GM18858 (cell line): Measurements from ENCODE around the gene PAX3.

Experiments
- ATAC-seq: cut with Tn5 transposase; IDR thresholded peaks from one replicate; pipeline ENCODE4 v1.9.1; 2021; ENCODE audit not compliant: unreplicated experiment

Gene PAX3

DNA sequence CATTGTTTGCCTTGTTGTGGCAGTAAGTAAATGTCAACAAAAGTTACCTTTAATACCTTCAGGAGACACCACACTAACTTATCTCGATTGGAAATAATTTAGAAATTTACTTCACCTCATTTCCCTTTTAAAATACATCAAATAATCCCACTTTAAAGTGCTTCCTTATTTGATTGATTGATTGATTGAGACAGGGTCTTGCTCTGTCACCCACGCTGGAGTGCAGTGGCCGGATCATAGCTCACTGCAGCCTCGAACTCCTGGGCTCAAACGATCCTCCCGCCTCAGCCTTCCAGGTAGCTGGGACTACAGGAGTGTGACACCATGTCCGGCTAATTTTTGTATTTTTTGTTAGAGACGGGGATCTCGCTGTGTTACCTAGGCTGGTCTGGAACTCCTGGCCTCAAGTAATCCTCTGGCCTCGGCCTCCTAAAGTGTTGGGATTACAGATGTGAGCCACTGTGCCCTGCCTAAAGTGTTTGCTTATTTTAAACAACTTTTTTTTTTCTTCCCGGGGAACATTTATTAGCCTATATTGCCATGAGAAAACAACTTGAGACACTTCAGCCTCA, 12.0 kb upstream of the PAX3 start:
- ATAC-seq, result no peak

DNA sequence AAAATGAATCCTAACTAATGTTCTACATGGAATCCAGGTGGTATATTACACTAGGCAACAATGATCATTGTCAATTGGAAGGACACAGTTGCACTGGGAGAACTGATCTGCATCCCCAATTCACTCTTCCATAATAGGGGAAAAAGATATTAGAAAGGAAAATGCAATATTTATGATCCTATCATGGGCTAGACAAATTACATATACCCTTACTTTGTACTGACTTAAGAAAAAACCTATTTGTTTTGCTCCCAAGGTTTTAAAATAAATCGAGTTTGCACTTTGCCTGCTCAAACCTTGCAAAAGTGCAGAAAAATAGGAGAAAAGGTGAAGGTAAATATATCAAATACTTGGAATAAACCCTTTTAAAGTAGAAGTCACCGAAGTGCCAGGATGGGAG, 11.0 kb upstream of the PAX3 start:
- ATAC-seq, result no peak

DNA sequence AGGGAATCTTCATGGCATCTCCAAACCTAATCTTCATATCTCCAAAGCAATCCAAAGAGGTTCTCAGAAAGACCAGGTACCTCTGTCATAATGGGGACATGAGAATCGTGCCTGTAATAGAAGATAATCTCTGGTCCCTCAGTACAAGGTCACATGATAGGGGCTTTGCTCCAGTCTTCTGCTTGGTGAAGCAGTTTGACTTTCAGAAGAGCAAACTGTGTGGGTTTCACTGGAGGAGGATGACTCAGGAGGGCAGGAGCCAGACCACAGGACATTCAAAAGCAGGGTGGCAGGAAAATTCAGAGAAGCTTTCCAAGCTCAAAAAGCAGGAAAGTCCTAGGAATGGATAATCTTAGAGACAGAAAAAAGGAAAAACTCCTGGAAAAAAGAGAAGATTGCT, 10.6 kb upstream of the PAX3 start:
- no peak for ATAC-seq

DNA sequence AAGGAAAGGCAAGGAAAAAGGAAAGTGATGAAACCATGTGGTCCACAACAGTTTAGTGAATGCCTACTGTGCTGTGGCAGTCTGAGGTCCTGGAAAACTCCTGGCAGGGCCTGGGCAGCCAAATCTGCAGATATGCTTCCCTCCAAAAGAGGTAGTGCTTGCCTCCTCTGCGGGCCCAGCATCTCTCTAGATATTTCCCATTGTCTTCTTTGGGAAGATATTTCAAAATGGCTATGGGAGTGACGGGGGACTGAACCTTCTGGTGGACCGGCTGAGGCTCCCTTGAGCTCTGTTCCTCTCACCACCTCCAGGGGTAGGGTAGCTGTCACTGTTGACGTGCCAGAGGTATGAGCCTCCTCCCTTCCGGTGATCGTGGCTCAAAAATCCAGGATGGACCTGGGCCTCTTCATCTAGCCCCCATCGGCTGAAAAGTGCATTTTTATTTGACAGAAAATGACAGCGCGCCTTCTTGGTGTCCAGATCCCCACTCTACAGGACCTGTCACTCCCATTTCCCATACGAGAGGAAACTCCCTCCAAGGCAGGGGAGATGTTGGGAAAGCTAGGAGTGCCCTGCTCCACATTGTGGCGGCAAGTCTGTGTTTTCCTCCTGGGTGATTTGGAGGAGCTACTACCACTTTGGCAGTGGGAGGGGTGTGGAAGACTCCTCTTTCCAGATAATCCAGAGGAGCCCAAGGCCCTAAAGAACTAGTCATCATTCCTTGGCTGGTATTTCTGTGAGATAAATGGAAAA, 9.4 kb upstream of the PAX3 start:
- ATAC-seq, result no peak

DNA sequence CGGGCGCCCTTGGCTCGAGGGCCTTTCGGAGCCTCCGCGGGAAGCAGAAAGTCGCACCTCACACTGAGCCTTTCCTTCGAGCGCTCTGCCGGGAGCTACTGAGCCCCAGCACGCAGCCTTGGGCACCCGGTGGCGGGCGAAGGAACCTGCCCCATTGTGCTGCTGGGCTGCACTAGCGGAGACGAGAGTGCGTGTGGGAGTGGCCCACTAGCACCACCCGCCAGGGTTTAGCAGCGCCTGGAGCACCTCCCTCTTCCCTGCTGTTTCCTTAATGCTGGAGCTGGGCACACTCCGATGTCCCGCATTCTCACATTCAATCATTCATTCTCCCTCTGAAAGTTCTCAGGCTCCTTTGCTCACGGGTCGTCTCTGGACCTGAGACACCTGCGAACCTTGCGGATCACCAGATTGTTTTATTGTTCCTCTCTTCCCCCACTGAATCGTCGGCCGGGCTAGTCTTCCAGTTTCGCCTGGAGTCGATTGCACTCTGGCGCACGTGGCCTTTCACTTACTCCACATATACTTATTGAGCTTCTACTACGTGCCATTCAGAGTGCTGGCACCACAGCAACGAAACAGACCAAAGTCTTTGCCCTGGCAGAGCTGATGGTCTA, 8.5 kb upstream of the PAX3 start:
- ATAC-seq, result no peak

DNA sequence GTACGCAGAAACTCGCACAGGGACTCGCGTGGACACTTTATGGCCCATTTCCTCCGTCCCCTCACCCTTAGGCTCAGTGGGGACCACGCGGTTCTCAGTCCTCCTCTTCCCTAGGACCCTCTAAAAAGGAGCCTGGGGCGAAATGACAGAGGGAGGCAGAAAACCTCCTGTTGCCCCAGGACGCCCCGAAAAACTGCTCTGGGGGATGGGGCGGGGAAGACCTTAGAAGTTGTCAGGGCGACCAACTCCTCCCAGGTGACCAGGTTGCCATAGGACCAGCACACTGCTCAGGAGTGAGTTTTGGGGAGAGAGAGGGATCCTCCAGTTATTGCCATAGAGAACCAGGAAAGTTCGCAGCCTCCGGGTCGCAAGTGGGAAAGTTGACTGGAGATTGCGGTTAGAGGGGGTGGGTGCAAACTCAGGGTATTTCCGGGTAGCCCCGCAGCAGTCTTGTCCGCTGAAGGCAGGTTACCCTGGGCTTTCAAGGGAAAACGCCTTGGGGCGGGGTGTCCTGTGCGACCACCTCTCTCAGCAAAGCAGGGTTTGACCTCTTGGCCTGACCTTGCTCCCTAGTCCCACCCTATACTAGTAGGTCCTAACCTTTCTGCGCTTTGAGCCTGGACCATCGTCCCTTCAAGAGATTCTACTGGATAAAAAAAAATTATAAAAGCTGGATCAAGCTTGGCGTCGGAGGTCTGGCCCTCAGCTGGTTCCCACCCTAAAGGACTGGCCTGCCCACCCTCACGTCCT, 7.8 kb upstream of the PAX3 start:
- ATAC-seq, result no peak

DNA sequence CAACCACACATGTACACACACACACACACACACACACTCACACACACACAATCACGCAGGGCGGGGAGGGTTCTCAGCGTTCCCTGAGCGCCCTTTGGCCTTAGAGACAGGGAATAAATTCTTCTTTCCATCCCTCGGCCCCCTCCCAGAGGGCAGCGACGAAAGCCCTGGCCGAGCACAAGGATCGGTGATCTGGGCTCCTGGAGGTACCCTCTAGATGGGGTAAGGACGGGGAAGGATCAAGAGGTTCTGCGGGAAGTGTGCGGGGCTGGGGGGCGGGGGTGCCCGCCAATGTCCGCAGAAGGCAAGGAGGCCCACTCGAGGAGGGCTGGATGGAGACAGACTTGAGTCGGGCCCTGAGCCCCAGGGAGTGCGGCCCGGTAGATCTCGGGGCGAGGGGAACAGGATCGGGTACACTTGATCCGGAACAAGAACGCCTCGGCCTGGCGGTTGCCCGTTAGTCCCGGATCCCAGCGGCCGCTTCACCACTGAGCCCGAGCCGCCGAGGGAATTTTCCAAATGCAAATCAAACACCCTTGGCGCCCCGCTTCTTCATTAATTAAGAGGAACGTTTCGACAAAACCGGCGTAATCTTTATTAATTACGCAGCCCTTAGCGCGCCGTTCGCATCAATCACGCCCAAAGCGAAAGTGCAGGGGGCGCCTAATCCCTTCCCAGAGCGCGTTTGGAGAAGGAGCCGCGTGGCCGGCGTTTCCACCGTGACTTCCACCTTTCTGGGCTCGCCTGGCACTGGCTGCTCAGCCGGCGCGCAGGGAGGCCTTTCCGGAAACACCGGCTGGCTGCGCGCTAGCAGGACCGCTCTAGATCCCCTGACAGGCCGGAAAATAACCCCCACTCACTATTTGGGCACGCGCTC, 7.0 kb upstream of the PAX3 start:
- no peak for ATAC-seq

DNA sequence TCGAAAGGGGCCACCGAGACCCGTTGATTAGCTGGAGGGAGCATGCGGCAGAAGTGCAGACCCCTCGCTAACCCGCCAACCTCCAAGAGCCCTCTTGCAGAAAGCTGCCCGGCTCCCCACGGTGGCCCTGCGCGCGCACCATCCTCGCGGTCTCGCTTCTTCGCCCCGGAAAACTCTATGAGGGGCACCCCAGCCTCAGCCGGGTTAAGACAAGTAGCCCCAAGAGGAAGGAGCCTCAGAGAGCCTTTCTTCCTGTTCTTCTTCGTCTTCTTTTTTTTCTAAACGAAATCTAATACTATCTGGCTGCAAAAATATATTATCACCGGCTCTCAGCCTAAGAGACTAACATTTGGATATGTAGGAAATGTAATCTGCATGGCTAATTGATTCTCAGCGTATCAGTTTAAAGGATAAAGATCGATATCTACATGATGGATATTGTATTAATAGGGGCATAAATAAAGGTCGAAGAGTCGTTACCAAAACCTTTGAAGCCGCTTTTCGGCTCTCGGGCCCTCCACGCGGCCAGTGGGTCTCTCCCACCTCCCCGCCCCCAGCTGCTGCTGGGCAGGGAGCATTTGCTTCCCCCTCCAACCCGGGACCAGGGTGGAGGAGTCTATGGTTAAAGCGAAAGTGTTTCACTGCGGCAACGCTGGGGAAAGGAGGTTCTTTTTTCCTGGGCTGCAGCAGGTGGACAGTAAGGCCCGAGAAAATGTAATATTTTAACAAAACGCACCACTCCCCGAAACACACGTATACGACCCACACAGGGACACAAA, 6.1 kb upstream of the PAX3 start:
- ATAC-seq, result no peak

DNA sequence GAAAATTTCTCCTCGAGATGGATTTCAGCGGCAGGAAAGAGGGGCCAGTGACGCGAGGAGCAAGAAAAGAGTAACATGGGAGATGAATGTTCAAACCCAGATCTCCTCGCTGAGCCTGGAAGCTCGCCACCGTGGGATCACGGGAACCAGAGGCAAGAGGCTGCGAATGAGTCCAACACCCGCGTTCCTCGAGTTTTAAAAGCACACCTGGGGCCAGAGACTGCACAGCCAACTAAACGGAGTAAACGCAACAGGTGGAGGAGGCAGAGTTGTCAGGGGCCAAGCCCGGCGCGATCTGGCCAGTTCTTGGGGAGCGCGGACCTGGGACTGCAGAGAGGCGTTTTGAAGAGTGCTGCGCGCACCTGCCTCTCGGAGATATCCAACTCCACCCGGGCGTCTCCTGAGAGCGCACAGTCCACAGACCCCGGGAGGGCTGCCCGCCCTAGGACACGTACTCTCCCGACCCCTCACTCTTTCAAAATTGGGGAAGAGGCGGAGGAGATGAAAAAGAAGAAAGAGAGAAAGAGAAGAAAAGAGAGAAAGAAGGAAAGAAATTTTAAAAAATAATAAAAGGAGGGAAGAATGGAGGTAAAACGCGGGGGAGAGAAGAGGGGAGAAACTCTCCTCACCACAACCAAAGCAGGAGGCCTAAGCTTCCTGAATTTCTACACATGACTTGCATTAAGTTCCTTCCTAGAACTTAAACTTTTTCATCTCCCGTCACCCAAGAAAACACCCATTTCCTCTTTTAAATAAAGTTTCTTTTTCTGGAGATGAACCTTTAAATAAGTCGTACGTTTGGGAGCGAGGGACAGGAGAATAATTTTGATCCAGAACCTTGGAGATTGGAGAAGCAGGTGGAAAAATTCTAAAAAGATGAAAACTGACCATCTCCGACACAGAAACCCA, 5.3 kb upstream of the PAX3 start:
- ATAC-seq, result no peak

DNA sequence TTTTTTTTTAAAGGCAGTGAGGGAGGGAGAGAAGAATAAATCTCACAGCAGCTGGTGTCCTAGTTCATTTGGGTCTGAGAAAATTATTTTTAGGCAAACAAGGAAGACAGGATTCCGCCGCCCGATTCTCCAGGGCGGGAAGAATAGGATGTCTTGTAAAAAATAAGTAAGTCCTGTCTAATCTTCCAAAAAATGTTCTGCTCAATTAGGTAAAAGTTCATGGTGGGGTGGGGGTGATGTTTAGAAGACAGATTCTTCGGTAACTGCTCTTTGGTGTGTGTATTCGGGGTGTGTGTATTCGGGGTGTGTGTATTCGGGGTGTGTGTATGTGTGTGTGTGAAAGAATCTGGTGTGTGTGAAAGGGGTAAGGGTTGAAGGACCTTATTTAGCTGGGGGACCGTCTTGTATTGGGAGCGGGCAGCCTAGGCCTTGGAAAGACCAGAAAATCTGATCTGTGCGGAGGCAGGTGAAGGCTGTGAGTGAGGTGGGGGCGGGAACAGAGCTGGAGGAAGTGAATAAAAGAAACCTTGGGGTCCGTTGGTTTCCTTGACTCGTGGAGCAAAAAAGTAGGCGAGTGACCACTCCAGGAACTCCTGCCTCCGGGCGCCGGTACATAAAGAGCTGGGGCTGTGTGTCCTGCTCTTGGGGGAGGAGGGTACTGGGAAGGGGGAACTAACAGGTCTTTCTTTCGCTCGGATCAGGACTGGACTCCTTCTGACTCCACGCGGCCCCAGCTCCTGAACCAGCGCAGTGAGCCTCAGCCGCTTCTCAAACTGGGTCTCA, 4.4 kb upstream of the PAX3 start:
- no peak for ATAC-seq

DNA sequence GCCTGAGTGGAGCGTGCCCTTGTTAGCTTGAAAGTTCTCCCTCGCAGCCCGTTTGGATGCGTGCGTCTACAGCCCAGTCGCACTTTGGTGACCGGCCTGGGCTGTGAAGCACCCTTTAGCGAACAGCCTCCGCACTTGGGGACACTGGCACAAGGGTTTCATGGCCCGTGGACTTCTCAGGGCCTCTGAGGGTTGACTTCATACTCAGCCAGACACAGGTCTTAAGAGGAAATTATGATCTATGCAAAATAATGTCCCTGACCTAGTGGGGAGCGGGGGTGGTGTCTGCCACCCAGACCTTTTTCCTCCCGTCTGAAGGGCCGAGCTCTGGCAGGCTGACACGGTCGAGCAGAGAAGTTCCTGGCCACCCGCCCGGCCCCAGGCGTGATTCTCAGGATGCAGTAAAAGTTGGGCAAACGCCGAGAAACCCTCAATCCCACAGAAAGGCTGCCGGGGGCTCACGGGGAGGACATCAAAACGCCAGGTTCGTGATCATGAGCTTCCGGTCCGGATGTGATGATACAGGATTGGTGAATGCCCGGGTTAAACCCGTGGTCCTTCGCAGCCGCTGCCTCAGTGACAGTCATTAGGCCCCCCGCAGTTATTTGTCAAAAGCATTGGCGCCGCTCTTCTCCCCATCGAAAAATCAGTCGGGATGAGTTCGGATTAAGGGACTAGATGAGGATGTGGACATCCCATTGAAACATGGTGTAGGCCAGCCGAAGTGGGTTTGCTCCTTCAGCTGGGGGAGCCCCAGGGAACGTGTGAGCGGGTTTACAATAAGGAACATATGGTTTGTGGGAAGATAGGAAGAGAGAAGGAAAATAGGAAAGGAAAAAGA, 3.6 kb upstream of the PAX3 start:
- ATAC-seq, result no peak

DNA sequence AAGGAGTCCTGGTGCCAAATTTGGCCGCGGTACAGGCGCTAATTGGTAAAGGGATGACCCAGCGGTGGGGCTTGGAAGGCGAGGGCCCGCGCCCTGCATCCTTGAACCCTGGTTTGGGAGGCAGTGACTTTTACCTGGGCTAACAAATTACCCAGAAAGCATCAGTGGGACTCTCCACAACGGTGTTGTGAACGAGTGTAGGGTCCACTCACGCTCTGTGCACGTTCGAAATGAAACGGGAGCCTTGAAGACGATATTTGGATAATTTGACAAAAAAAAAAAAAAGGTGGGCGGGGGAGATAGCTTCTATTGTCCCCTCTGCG, 3.0 kb upstream of the PAX3 start:
- ATAC-seq, result no peak

DNA sequence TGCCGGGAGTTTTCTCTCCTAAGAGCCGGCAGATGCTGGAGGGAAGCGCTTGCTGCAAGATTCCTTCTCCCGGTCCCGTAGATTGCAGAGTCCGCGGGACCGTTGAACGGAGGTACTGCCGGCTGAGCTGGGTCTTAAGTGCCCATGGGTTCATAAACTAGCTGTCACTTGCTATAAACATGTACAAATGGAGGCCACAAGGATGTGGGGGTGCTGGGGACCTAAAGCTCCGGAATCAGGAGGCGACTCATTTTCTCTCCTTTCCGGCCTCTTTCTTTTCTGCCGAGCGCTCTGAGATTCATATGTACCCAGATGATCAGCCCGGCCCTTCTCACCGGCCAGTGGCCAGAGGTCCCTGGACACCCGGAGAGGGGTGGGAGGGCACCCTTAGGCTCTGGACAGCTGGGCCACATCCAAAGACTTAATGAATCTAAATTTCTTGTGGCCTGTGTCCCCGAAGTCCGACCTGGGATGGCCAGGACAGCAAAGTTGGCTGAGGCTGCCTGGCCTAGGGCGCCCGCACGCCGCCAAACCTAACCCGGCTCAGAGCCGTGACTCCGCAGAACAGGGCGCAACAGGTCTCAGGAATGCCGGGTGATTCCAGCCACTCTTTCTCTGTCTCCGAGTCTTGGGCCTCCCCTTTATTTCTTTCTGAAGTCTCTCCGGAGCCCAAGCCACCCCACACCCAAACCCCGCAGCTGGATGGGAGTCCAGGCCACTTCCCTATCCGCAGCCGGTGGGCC, 2.4 kb upstream of the PAX3 start:
- no peak for ATAC-seq

DNA sequence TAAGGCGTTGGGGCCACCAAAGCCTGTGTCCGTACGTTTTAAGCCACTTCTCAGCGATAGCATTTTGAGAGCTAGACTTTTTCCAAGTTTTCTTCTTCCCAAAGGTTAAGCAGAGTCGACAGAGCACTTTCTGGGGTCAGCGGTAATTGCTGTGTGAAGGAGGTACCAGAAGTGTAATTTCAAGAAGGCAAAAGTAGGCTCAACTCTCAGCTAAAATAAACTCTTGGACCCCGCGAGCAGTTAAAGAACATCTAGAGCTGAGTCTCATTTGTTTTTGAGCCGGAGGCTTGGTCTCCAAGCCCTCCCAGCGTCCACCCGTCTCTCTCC, 1.9 kb upstream of the PAX3 start:
- ATAC-seq, result no peak

DNA sequence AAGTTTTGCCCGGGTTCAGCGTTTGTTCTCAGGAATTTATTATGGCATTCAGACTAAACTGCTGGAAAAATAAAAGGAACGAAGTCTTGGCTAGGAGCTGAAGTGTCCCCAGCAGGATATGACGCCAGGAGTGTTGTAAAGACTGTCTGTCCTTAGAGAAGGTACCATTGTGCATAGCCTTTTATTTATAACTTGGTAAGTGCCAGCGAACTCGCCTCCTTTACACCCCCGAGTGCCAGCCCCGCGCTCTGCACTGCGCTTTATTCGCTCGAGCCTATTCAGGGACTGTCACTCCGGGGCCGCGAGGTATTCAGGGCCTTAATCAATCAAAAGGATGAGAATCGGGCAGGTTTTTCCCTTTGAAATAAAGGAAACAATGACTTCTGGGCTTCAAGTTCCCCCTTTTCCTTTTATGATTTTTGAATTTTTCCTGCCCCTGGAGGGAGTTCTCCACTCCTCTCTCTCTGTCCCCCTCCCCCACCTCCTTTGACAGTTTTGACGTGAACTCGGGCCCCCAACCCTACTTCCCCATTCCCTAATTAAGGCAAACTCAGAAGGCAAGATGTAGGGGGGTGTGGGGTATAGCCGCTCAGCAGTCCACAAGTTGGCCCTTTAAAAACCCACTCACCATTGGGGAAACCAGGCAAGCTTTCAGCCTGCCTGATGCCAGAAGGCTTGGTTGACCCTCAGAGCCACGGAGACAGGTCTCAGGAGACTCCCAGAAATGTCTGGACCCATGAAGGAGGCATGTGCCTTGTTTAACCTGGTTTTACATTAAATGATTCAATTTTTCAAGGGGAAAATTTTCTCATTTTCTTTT, 1.3 kb upstream of the PAX3 start:
- ATAC-seq, result no peak

DNA sequence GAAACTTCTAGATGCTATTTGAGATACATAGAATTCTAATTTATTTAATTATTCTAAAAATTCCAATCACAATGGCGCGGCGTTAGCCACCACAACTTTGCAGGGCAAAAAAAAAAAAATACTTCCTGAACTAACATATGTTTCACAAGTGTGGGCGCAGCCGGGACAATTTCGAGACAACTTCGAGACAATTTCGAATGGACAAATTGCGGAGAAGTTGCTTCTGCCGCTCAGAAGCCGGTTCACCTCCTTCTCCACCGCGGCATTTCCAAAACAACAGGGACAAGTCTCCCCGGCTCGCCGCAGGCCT, 842 bp downstream of the PAX3 start:
- ATAC-seq, result no peak

DNA sequence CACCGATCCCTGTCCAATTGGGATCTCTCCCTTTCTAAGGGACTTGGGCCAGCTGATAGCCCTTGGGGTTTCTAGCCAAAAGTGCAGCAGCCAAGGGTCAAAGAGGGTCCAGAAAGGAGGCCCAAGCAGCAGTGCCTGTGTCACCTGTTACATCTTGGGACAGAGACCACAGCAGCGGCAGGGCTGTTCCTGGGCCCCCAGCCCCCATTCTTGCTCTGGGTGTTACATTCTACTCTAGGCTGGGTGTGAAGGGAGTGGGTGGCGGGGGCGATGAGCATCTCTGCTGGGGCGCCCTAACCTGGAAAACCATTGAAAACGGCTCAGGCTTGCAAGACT, 1.2 kb downstream of the PAX3 start:
- ATAC-seq, result no peak
